T-helper 17 cell (primary cell): Measurements from ENCODE around the gene PCDHGA1. TPM values are rescaled to one million over a fixed set of nuclear protein-coding genes. Genes with fewer than 3 reads are reported as not detected.

Source experiments
- ATAC-seq: fragments of 150-1000 bp; cut with Tn5 transposase; 2 replicates; pipeline ENCODE4 v1.10.0; 2021; ENCODE audit warnings: mild to moderate bottlenecking, moderate library complexity
- DNase-seq, 3 donors: peaks; one replicate each; pipeline versions ENCODE4 v3.0.0 to v3.0.0-alpha.2; 2020 to 2021
- H3K9me3 ChIP-seq: one replicate; pipeline ENCODE4 v1.7.0; 2013; ENCODE audit warnings: low read length, mild to moderate bottlenecking; ENCODE audit not compliant: control insufficient read depth, poor library complexity, severe bottlenecking
- H3K27ac Mint-ChIP-seq: one replicate; pipeline ENCODE4 v1.8.0; 2022; ENCODE audit warnings: mild to moderate bottlenecking, moderate library complexity, mixed read lengths
- H3K27me3 Mint-ChIP-seq: one replicate; pipeline ENCODE4 v1.8.0; 2022; ENCODE audit warnings: mixed read lengths
- H3K36me3 Mint-ChIP-seq: one replicate; pipeline ENCODE4 v1.8.0; 2022; ENCODE audit warnings: low read depth, mixed read lengths
- H3K4me1 Mint-ChIP-seq: one replicate; pipeline ENCODE4 v1.8.0; 2022; ENCODE audit warnings: mild to moderate bottlenecking, mixed read lengths
- H3K4me3 Mint-ChIP-seq: one replicate; pipeline ENCODE4 v1.8.0; 2022; ENCODE audit warnings: mild to moderate bottlenecking, moderate library complexity, mixed read lengths
- total RNA-seq, 4 donors: library from RNA in 2 of 4; stranded (reverse) in 2 of 4; gene quantifications; one replicate each; pipeline ENCODE4 v1.2.3 and lab custom pipeline; 2022 to 2026

Gene PCDHGA1
- total RNA-seq, 2 donors from 2014 or later: not detected

GRCh38 chr5:141519605-141520565, 189.6 kb downstream of the PCDHGA1 start:
- H3K4me3 Mint-ChIP-seq: no peak overlapping the region
- no peak for DNase-seq
- H3K4me1 Mint-ChIP-seq: peaks cover 16% of the 10 kb centered on the region
- no peak for ATAC-seq
- peaks cover 2% of the 10 kb centered on the region for H3K36me3 Mint-ChIP-seq
- H3K9me3 ChIP-seq: no peaks in the 10 kb centered on the region
- H3K27me3 Mint-ChIP-seq: no peaks in the 10 kb centered on the region
- H3K27ac Mint-ChIP-seq: peak overlapping the region; percentile 57

GRCh38 chr5:141521244-141521781, 191.0 kb downstream of the PCDHGA1 start:
- H3K9me3 ChIP-seq: no peaks in the 10 kb centered on the region
- Mint-ChIP-seq H3K4me3 (no peak overlapping the region), H3K27ac (peak overlapping the region; percentile 37), H3K4me1 (peaks cover 22% of the 10 kb centered on the region), H3K36me3 (peaks cover 6% of the 10 kb centered on the region), H3K27me3 (no peaks in the 10 kb centered on the region)
- DNase-seq (no peak), ATAC-seq (no peak)

- Mint-ChIP-seq H3K36me3 (peaks cover 9% of the 10 kb centered on the region), H3K27me3 (no peaks in the 10 kb centered on the region), H3K27ac (peak overlapping the region; percentile 57), H3K4me1 (peaks cover 20% of the 10 kb centered on the region), H3K4me3 (no peak overlapping the region)
- no peaks in the 10 kb centered on the region for H3K9me3 ChIP-seq
- no peak for DNase-seq
- ATAC-seq: no peak
Measured at GRCh38 chr5:141522301-141522700, 192.0 kb downstream of the PCDHGA1 start.

DNA sequence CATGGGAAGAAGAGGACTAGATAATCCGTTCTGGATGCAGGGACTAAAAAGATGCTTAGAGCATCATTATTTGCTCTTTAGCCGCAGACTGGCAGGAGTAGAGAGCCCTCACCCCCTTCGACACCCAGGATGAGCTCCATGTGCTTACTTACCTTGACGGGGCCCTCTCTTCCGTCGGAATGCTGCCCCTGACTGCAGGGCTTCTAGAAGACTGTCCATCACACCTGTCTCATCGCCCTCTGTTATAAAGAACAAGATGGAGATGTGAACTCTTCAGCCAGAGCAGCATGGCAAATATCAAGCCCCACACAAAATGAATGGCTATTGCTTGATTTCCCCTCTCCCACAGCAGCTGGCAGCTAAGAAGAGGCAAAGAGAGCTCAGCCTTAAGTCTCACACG, 193.7 kb downstream of the PCDHGA1 start:
- H3K4me3 Mint-ChIP-seq: no peak overlapping the region
- ATAC-seq (no peak), DNase-seq (no peak)
- no peaks in the 10 kb centered on the region for H3K9me3 ChIP-seq
- H3K4me1 Mint-ChIP-seq: peaks cover 23% of the 10 kb centered on the region
- peak overlapping the region; percentile 80 for H3K27ac Mint-ChIP-seq
- H3K36me3 Mint-ChIP-seq: peaks cover 13% of the 10 kb centered on the region
- no peaks in the 10 kb centered on the region for H3K27me3 Mint-ChIP-seq

DNA sequence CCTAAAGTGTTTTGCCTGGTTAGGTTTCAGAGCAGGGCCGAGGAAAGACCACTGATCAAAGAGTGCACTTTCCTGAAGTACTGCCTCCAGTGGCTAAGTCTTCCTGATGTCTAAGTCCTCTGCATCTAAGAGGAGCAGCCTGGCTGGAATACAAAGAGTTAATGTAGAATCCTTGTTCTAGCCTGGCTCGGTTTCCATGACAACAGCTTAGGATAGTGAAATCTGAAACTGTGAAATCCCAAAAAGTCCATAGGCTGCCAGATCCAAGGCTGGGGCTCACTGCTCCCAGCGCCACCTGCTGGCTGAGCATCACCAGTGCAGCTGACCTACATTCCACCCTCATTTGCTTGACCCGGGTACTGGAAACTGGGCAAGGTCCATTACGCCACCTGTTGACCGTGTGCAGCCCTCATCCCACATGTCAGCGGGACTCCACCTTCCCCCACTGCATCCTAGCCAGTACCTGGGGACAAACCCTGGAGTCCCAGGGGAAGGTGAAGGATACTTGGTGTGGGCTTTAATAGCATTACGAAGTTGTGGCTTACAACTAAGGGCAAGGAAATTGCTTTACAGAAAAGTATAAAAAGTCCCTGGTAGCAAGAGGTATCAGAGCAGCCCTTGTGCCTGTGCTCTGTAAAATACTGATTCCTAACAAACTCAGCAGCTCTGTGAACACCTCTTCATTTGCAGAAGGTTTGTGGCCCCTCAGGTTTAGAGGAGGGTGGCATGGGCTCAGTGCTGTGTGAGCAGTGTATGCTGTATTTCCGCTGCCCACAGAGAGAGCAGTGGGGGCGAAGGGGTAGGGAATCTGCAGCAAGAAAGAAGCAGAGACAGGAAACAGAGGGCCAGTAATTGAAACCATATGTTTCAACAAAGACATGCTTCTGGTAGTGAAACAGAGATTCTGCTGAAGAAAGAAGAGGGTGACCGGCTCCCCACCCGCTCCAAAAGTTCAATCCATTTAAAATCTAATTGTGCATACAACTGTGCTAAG, 194.6 kb downstream of the PCDHGA1 start:
- peak overlapping the region; percentile 80 for H3K27ac Mint-ChIP-seq
- DNase-seq (peak; percentile 32 to 46 (median 40)), ATAC-seq (peak; percentile 84)
- no peaks in the 10 kb centered on the region for H3K27me3 Mint-ChIP-seq
- peak overlapping the region; percentile 66 for H3K4me3 Mint-ChIP-seq
- peaks cover 23% of the 10 kb centered on the region for H3K4me1 Mint-ChIP-seq
- H3K36me3 Mint-ChIP-seq: peaks cover 14% of the 10 kb centered on the region
- no peaks in the 10 kb centered on the region for H3K9me3 ChIP-seq

- H3K27ac Mint-ChIP-seq: peak overlapping the region; percentile 80
- no peaks in the 10 kb centered on the region for H3K27me3 Mint-ChIP-seq
- H3K36me3 Mint-ChIP-seq: peaks cover 14% of the 10 kb centered on the region
- H3K4me1 Mint-ChIP-seq: peaks cover 23% of the 10 kb centered on the region
- no peaks in the 10 kb centered on the region for H3K9me3 ChIP-seq
- peak overlapping the region; percentile 66 for H3K4me3 Mint-ChIP-seq
- no peak for ATAC-seq
- DNase-seq: no peak
Measured at GRCh38 chr5:141525653-141526052, 195.3 kb downstream of the PCDHGA1 start.

DNA sequence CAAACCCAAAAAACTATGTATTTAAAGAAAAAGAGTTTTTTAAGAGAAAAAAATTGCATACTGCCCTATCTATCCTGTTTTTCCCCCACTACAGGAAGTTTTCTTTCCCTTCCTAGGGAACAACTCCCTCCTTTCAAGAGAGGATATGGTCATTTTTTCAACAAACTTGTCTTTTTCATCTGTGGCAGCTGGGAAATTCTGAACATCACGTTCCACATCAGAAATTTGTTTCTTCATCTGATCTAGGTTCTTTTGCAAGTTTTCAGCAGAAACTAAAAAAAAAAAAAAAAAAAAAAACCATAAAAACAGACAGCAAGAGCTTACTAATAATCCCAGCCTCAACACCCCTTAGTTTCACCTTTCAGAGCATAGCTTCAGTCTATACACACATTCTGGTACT, 197.1 kb downstream of the PCDHGA1 start:
- Mint-ChIP-seq H3K36me3 (peaks cover 12% of the 10 kb centered on the region), H3K27ac (no peak overlapping the region), H3K4me1 (peaks cover 19% of the 10 kb centered on the region)

GRCh38 chr5:141528291-141528984, 198.1 kb downstream of the PCDHGA1 start:
- H3K4me1 Mint-ChIP-seq: peaks cover 16% of the 10 kb centered on the region
- peak overlapping the region; percentile 59 for H3K27ac Mint-ChIP-seq
- no peaks in the 10 kb centered on the region for H3K9me3 ChIP-seq
- H3K27me3 Mint-ChIP-seq: no peaks in the 10 kb centered on the region
- DNase-seq (no peak), ATAC-seq (no peak)
- H3K36me3 Mint-ChIP-seq: peaks cover 12% of the 10 kb centered on the region
- H3K4me3 Mint-ChIP-seq: peak overlapping the region; percentile 36

More for the DNA sequence above, 197.1 kb downstream of the PCDHGA1 start:
- Mint-ChIP-seq H3K27me3 (no peaks in the 10 kb centered on the region), H3K4me3 (no peak overlapping the region)
- no peak for DNase-seq
- ATAC-seq: no peak
- no peaks in the 10 kb centered on the region for H3K9me3 ChIP-seq

DNA sequence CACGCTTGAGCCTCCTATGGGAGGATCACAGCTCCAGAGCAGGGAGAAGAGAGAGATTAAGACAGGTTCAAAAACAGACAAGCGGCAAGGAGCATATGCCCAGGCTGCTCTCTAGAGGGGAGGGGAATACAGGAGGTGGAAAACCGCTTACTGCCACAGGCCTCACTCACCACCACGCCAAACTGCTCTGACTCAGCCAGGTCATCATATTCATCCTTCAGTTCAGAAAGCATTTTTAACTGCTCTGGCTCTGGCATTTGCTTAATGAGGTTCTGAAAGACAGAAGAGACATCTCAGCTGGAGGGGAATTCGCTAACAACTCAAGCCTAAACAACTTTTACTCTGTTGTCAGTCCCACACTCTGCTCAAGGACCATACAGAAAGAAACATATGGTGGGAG, 198.7 kb downstream of the PCDHGA1 start:
- no peak overlapping the region for H3K4me3 Mint-ChIP-seq
- DNase-seq (no peak), ATAC-seq (no peak)
- H3K9me3 ChIP-seq: no peaks in the 10 kb centered on the region
- H3K27ac Mint-ChIP-seq: peak overlapping the region; percentile 59
- no peaks in the 10 kb centered on the region for H3K27me3 Mint-ChIP-seq
- peaks cover 12% of the 10 kb centered on the region for H3K36me3 Mint-ChIP-seq
- H3K4me1 Mint-ChIP-seq: peaks cover 16% of the 10 kb centered on the region

- ATAC-seq: no peak
- no peak for DNase-seq
- H3K9me3 ChIP-seq: no peaks in the 10 kb centered on the region
- Mint-ChIP-seq H3K27me3 (no peaks in the 10 kb centered on the region), H3K4me1 (peaks cover 18% of the 10 kb centered on the region), H3K36me3 (peaks cover 12% of the 10 kb centered on the region), H3K4me3 (no peak overlapping the region), H3K27ac (no peak overlapping the region)
Measured at GRCh38 chr5:141529873-141530272, 199.6 kb downstream of the PCDHGA1 start.

- Mint-ChIP-seq H3K27ac (no peak overlapping the region), H3K4me3 (no peak overlapping the region), H3K27me3 (no peaks in the 10 kb centered on the region), H3K36me3 (peaks cover 8% of the 10 kb centered on the region), H3K4me1 (peaks cover 15% of the 10 kb centered on the region)
- H3K9me3 ChIP-seq: no peaks in the 10 kb centered on the region
- DNase-seq (no peak), ATAC-seq (no peak)
Measured at GRCh38 chr5:141532726-141533125, 202.4 kb downstream of the PCDHGA1 start.

DNA sequence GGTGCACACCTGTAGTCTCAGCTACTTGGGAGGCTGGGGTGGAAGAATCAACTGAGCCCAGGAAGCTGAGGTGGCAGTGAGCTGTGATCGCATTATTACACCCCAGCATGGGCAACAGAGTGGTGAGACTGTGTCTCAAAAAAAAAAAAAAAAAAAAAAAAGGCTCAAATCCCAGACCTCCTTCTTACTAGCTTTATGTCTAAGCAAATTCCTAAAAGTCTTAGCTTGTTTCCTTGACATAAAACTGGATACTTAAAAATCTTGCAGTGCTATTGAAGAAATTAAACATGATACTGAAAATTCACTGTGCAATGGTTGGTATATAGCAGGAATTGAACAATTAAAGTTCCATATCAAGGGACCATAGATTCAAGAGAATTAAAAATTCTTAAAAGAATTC, 203.6 kb downstream of the PCDHGA1 start:
- no peak for DNase-seq
- H3K4me3 Mint-ChIP-seq: no peak overlapping the region
- no peak for ATAC-seq
- peaks cover 5% of the 10 kb centered on the region for H3K36me3 Mint-ChIP-seq
- H3K4me1 Mint-ChIP-seq: peaks cover 12% of the 10 kb centered on the region
- H3K27ac Mint-ChIP-seq: no peak overlapping the region
- H3K9me3 ChIP-seq: no peaks in the 10 kb centered on the region
- no peaks in the 10 kb centered on the region for H3K27me3 Mint-ChIP-seq
